ENCODE measurements around the gene STK36.

- TF ChIP-seq CTCF (IDR thresholded peaks at IDR 0.05) (no peak), EZH2 (IDR thresholded peaks at IDR 0.05; ENCODE audit: borderline replicate concordance, insufficient read depth, low read depth, low read length, poor library complexity, severe bottlenecking) (no peak)
Measured at GRCh38 chr2:218626369-218626768, 45.5 kb upstream of the STK36 start.

All from B cell (primary cell).